Measurements from ENCODE around the gene HOMER1. TPM values are rescaled to one million over a fixed set of nuclear protein-coding genes. Genes with fewer than 3 reads are reported as not detected.

The HOMER1 gene
- total RNA-seq, 1 donor, result 14.1 TPM

GRCh38 chr5:79397080-79397479 is 116.9 kb downstream of the HOMER1 start:
- TF ChIP-seq CTCF (IDR thresholded peaks at IDR 0.05; ENCODE audit: extremely low read depth, low read depth, low read length), result no peak
- Histone ChIP-seq H3K4me1 (ENCODE audit: insufficient read depth, low read length) (no peaks in the 10 kb centered on the region), H3K4me3 (ENCODE audit: insufficient read depth, low read length) (no peak overlapping the region), H4K20me1 (ENCODE audit: insufficient read depth, low read length) (no peaks in the 10 kb centered on the region), H3K36me3 (ENCODE audit: insufficient read depth, low read length) (no peaks in the 10 kb centered on the region), H3K79me2 (ENCODE audit: insufficient read depth, low read length) (no peaks in the 10 kb centered on the region), H3K27ac (ENCODE audit: low read depth, low read length) (no peak overlapping the region), H3K4me2 (ENCODE audit: insufficient read depth, low read length) (no peak overlapping the region), H3K27me3 (ENCODE audit: insufficient read depth, low read length) (no peaks in the 10 kb centered on the region), H2AFZ (ENCODE audit: low read length) (no peak overlapping the region), H3K9me3 (ENCODE audit: low read depth, low read length) (no peaks in the 10 kb centered on the region)
- no peak for DNase-seq (ENCODE audit: insufficient read length, low spot score, missing footprints)

GRCh38 chr5:79396265-79396664 is 117.7 kb downstream of the HOMER1 start:
- no peaks in the 10 kb centered on the region for H3K27me3 ChIP-seq (ENCODE audit: insufficient read depth, low read length)
- no peak overlapping the region for H3K4me3 ChIP-seq (ENCODE audit: insufficient read depth, low read length)
- TF ChIP-seq CTCF (IDR thresholded peaks at IDR 0.05; ENCODE audit: extremely low read depth, low read depth, low read length), result no peak
- DNase-seq (ENCODE audit: insufficient read length, low spot score, missing footprints), result no peak
- no peaks in the 10 kb centered on the region for H3K36me3 ChIP-seq (ENCODE audit: insufficient read depth, low read length)
- H3K79me2 ChIP-seq (ENCODE audit: insufficient read depth, low read length), result no peaks in the 10 kb centered on the region
- H2AFZ ChIP-seq (ENCODE audit: low read length), result no peak overlapping the region
- no peaks in the 10 kb centered on the region for H3K9me3 ChIP-seq (ENCODE audit: low read depth, low read length)
- no peaks in the 10 kb centered on the region for H3K4me1 ChIP-seq (ENCODE audit: insufficient read depth, low read length)
- H3K4me2 ChIP-seq (ENCODE audit: insufficient read depth, low read length), result no peak overlapping the region
- no peak overlapping the region for H3K27ac ChIP-seq (ENCODE audit: low read depth, low read length)
- H4K20me1 ChIP-seq (ENCODE audit: insufficient read depth, low read length), result no peaks in the 10 kb centered on the region

GRCh38 chr5:79395296-79395695 is 118.6 kb downstream of the HOMER1 start:
- TF ChIP-seq CTCF (IDR thresholded peaks at IDR 0.05; ENCODE audit: extremely low read depth, low read depth, low read length), result no peak

GRCh38 chr5:79392776-79393175 is 121.2 kb downstream of the HOMER1 start:
- Histone ChIP-seq H2AFZ (ENCODE audit: low read length) (no peak overlapping the region), H3K4me2 (ENCODE audit: insufficient read depth, low read length) (no peak overlapping the region), H3K4me3 (ENCODE audit: insufficient read depth, low read length) (no peak overlapping the region), H3K27me3 (ENCODE audit: insufficient read depth, low read length) (no peaks in the 10 kb centered on the region), H3K9me3 (ENCODE audit: low read depth, low read length) (no peaks in the 10 kb centered on the region), H3K36me3 (ENCODE audit: insufficient read depth, low read length) (no peaks in the 10 kb centered on the region), H3K4me1 (ENCODE audit: insufficient read depth, low read length) (no peaks in the 10 kb centered on the region), H3K27ac (ENCODE audit: low read depth, low read length) (no peak overlapping the region), H4K20me1 (ENCODE audit: insufficient read depth, low read length) (no peaks in the 10 kb centered on the region), H3K79me2 (ENCODE audit: insufficient read depth, low read length) (no peaks in the 10 kb centered on the region)
- no peak for TF ChIP-seq CTCF (IDR thresholded peaks at IDR 0.05; ENCODE audit: extremely low read depth, low read depth, low read length)
- no peak for DNase-seq (ENCODE audit: insufficient read length, low spot score, missing footprints)

More at GRCh38 chr5:79395296-79395695, 118.6 kb downstream of the HOMER1 start:
- Histone ChIP-seq H3K36me3 (ENCODE audit: insufficient read depth, low read length) (no peaks in the 10 kb centered on the region), H4K20me1 (ENCODE audit: insufficient read depth, low read length) (no peaks in the 10 kb centered on the region), H3K4me1 (ENCODE audit: insufficient read depth, low read length) (no peaks in the 10 kb centered on the region), H2AFZ (ENCODE audit: low read length) (no peak overlapping the region), H3K4me2 (ENCODE audit: insufficient read depth, low read length) (no peak overlapping the region), H3K27ac (ENCODE audit: low read depth, low read length) (no peak overlapping the region), H3K79me2 (ENCODE audit: insufficient read depth, low read length) (no peaks in the 10 kb centered on the region), H3K4me3 (ENCODE audit: insufficient read depth, low read length) (no peak overlapping the region), H3K27me3 (ENCODE audit: insufficient read depth, low read length) (no peaks in the 10 kb centered on the region), H3K9me3 (ENCODE audit: low read depth, low read length) (no peaks in the 10 kb centered on the region)
- no peak for DNase-seq (ENCODE audit: insufficient read length, low spot score, missing footprints)

Data from osteoblast (primary cell).